ENCODE results near the gene AFF1.

DNA sequence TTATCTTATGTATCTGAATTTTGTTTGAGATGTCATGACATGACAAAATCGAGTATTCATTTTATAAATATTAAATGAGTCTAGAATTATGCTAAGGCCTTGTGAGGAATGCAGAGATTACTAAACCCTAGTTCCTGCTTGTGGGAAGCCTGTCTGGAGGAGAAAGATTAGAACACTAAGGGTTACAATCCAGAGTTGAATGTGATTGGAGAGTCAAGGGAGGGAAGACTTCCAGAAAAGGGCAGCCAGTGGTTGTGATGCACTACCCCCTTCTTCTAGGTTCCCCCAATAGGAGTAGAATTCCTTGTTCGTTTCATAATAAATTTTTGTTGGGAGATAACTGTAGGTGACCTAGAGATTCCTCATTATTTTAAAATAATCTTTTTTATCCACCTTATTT is 141.1 kb downstream of the AFF1 start:
- TF ChIP-seq POLR2A (IDR thresholded peaks at IDR 0.05; ENCODE audit: low read length) = no peak
- no peak for TF ChIP-seq GATA1 (IDR thresholded peaks at IDR 0.05; ENCODE audit: low read depth, low read length)

All from erythroblast (primary cell).